ENCODE data around the gene GNE. TPM values are rescaled to one million over a fixed set of nuclear protein-coding genes. Genes with fewer than 3 reads are reported as not detected.
"Not testable (repeated sequence)": the region's sequence is repeated elsewhere in the genome, so short reads cannot be mapped to it uniquely, and the experiment has no call there.

Gene GNE
- total and polyA plus RNA-seq, 2 experiments from 2014 or later = 2.2 to 15.7 TPM

GRCh38 chr9:36306471-36307306, 48.4 kb upstream of the GNE start:
- Histone ChIP-seq H3K27me3 (ENCODE audit: insufficient read depth) (no peaks in the 10 kb centered on the region), H3K4me3 (no peak overlapping the region), H3K36me3 (ENCODE audit: insufficient read depth) (no peaks in the 10 kb centered on the region), H3K79me2 (replicated peaks; ENCODE audit: insufficient read depth) (no peaks in the 10 kb centered on the region), H3K4me1 (ENCODE audit: insufficient read depth) (no peaks in the 10 kb centered on the region), H2AFZ (no peak overlapping the region), H3K9me2 (ENCODE audit: insufficient read depth) (no peaks in the 10 kb centered on the region), H3F3A (replicated peaks; ENCODE audit: low read depth) (no peaks in the 10 kb centered on the region), H3K4me2 (no peak overlapping the region), H4K20me1 (replicated peaks; ENCODE audit: insufficient read depth) (no peaks in the 10 kb centered on the region), H3K27ac (ENCODE audit: low read depth) (no peak overlapping the region)
- ATAC-seq = no peak; the same call in 2 of the 3 replicates
- peak overlapping the region; percentile 2; the same call in 1 of the 2 replicates for H3K27ac Mint-ChIP-seq
- peaks cover 3% of the 10 kb centered on the region; the same call in 1 of the 3 replicates for H3K4me1 Mint-ChIP-seq
- no peak for DNase-seq (ENCODE audit: low spot score)
- no peaks in the 10 kb centered on the region for H3K27me3 Mint-ChIP-seq (ENCODE audit: insufficient read depth, low read depth, poor library complexity)
- no peaks in the 10 kb centered on the region for H3K9me3 Mint-ChIP-seq
- H3K4me3 Mint-ChIP-seq = no peak overlapping the region
- no peak for TF ChIP-seq POLR2AphosphoS5 (IDR thresholded peaks at IDR 0.05; ENCODE audit: low read depth)
- no peaks in the 10 kb centered on the region for H3K36me3 Mint-ChIP-seq (ENCODE audit: low read depth)

GRCh38 chr9:36304366-36304765, 46.1 kb upstream of the GNE start:
- H3K27me3 Mint-ChIP-seq (ENCODE audit: insufficient read depth, low read depth, poor library complexity); H3K9me3 Mint-ChIP-seq; ATAC-seq; H3K4me2 ChIP-seq; H3K4me3 Mint-ChIP-seq; H3K9me2 ChIP-seq (ENCODE audit: insufficient read depth); H3F3A ChIP-seq (replicated peaks; ENCODE audit: low read depth); H3K79me2 ChIP-seq (replicated peaks; ENCODE audit: insufficient read depth); H3K4me1 ChIP-seq (ENCODE audit: insufficient read depth); H3K4me1 Mint-ChIP-seq; DNase-seq (ENCODE audit: low spot score); H2AFZ ChIP-seq; H3K4me3 ChIP-seq; H3K36me3 ChIP-seq (ENCODE audit: insufficient read depth); H4K20me1 ChIP-seq (replicated peaks; ENCODE audit: insufficient read depth); H3K27ac Mint-ChIP-seq; H3K36me3 Mint-ChIP-seq (ENCODE audit: low read depth); H3K27me3 ChIP-seq (ENCODE audit: insufficient read depth): not testable (repeated sequence)
- H3K27ac ChIP-seq (ENCODE audit: low read depth) = peak overlapping the region; percentile 50; the same call in 1 of the 2 replicates

- Mint-ChIP-seq H3K9me3 (no peaks in the 10 kb centered on the region), H3K27me3 (ENCODE audit: insufficient read depth, low read depth, poor library complexity) (peaks cover 2% of the 10 kb centered on the region), H3K4me3 (no peak overlapping the region), H3K36me3 (ENCODE audit: low read depth) (no peaks in the 10 kb centered on the region; the same call in 2 of the 3 replicates), H3K4me1 (no peaks in the 10 kb centered on the region), H3K27ac (no peak overlapping the region)
- Histone ChIP-seq H3K9me2 (ENCODE audit: insufficient read depth) (no peaks in the 10 kb centered on the region), H3K27ac (ENCODE audit: low read depth) (no peak overlapping the region), H3K4me2 (no peak overlapping the region), H3K36me3 (ENCODE audit: insufficient read depth) (no peaks in the 10 kb centered on the region), H3F3A (replicated peaks; ENCODE audit: low read depth) (no peaks in the 10 kb centered on the region), H2AFZ (no peak overlapping the region), H3K79me2 (replicated peaks; ENCODE audit: insufficient read depth) (no peaks in the 10 kb centered on the region), H3K4me3 (no peak overlapping the region), H3K4me1 (ENCODE audit: insufficient read depth) (no peaks in the 10 kb centered on the region; the same call in 1 of the 2 replicates), H3K27me3 (ENCODE audit: insufficient read depth) (no peaks in the 10 kb centered on the region), H4K20me1 (replicated peaks; ENCODE audit: insufficient read depth) (no peaks in the 10 kb centered on the region)
- DNase-seq (ENCODE audit: low spot score) = no peak
- ATAC-seq = no peak
- no peak for TF ChIP-seq JUNB (IDR thresholded peaks at IDR 0.05; ENCODE audit: unreplicated experiment)
- no peak for TF ChIP-seq EZH2phosphoT487 (IDR thresholded peaks at IDR 0.05; ENCODE audit: unreplicated experiment)
- no peak for TF ChIP-seq STAT1 (IDR thresholded peaks at IDR 0.05; ENCODE audit: unreplicated experiment)
- no peak for TF ChIP-seq ZNF462 (CRISPR knock-in tag; IDR thresholded peaks at IDR 0.05)
- TF ChIP-seq NANOG (IDR thresholded peaks at IDR 0.05; ENCODE audit: borderline replicate concordance) = no peak
- no peak for TF ChIP-seq ETS1 (IDR thresholded peaks at IDR 0.05)
- TF ChIP-seq ZNF331 (CRISPR knock-in tag; IDR thresholded peaks at IDR 0.05; ENCODE audit: low read depth) = no peak
- no peak for TF ChIP-seq CREB1 (CRISPR knock-in tag; IDR thresholded peaks at IDR 0.05; ENCODE audit: low read depth)
These were observed 43.0 kb upstream of the GNE start for GRCh38 chr9:36301227-36301626.

Measured in GM23338 (cell line).